H1 (cell line): ENCODE data around the gene KCNH5. TPM values are rescaled to one million over a fixed set of nuclear protein-coding genes. Genes with fewer than 3 reads are reported as not detected.

Source experiments
- RFX5 ChIP-seq: IDR thresholded peaks from 2 replicates; pipeline ENCODE4 v1.6.1; 2011; ENCODE audit warnings: low read depth, low read length, improper control_type of control experiment, borderline replicate concordance
- polyA plus RNA-seq, 7 experiments: library from polyadenylated mRNA; depleted of rRNA in 3 of 7; stranded (reverse) in 5 of 7; unstranded in 2 of 7; fragments of >200 nt in 5 of 7; fragments of 200-250 nt in 2 of 7; gene quantifications; 1 replicate in 5 of 7; 2 replicates in 1 of 7; 4 replicates in 1 of 7; pipeline versions ENCODE4 v1.2.1 to v1.2.3, GENCODE V29; 2011 to 2013; ENCODE audit warnings: missing spikeins in 2 of 7, mixed read lengths in 2 of 7
- total RNA-seq: library from RNA; stranded (reverse); fragmentation: NEBNext Ultra II Directional; extraction: Animal tissue kit (Norgen Biotek cat#: 25700); gene quantifications from 2 replicates; pipeline ENCODE4 v1.2.1, GENCODE V29; 2021
- TF ChIP-seq, protein P1 (sequence below): IDR thresholded peaks from 2 replicates; pipeline ENCODE4 v1.6.1; 2012; ENCODE audit warnings: inconsistent platforms

The KCNH5 gene
- total and polyA plus RNA-seq, 2 of the 8 experiments (the other 6 are each of a cell fraction or from before 2014, with no cell fraction given), result 0.24 to 0.50 TPM

- TF ChIP-seq, protein P1, sequence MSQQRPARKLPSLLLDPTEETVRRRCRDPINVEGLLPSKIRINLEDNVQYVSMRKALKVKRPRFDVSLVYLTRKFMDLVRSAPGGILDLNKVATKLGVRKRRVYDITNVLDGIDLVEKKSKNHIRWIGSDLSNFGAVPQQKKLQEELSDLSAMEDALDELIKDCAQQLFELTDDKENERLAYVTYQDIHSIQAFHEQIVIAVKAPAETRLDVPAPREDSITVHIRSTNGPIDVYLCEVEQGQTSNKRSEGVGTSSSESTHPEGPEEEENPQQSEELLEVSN, result no peak
- TF ChIP-seq RFX5, result no peak
- TF ChIP-seq, all 59 proteins: peak for 0
Observed at GRCh38 chr14:62661818-62662217, 383.4 kb downstream of the KCNH5 start (continued).
